GM23248 (cell line): Measurements from ENCODE around the gene KIAA1191. TPM values are rescaled to one million over a fixed set of nuclear protein-coding genes. Genes with fewer than 3 reads are reported as not detected.

Experiments
- DNase-seq: peaks from one replicate; pipeline ENCODE4 v3.0.0-alpha.2; 2015
- H2AFZ ChIP-seq: fragments of 200-600 bp; sonication (generic); 2 replicates; pipeline ENCODE4 v1.6.1; 2016; ENCODE audit warnings: antibody characterized with exemption
- H3F3A ChIP-seq: fragments of 200-600 bp; sonication (generic); 2 replicates; pipeline ENCODE4 v1.6.1; 2016; ENCODE audit warnings: mild to moderate bottlenecking, antibody characterized with exemption, mixed run types; ENCODE audit not compliant: insufficient read depth
- H3K27ac ChIP-seq: fragments of 200-600 bp; sonication (generic); 2 replicates; pipeline ENCODE4 v1.5.1; 2016; ENCODE audit warnings: mild to moderate bottlenecking
- H3K27me3 ChIP-seq: fragments of 200-600 bp; sonication (generic); replicated peaks from 2 replicates; pipeline ENCODE4 v1.6.1; 2016; ENCODE audit warnings: mild to moderate bottlenecking; ENCODE audit not compliant: insufficient read depth
- H3K36me3 ChIP-seq: fragments of 200-600 bp; sonication (generic); 2 replicates; pipeline ENCODE4 v1.6.1; 2016; ENCODE audit warnings: low read depth, mild to moderate bottlenecking
- H3K4me1 ChIP-seq: fragments of 200-600 bp; sonication (generic); 2 replicates; pipeline ENCODE4 v1.6.1; 2016; ENCODE audit warnings: mild to moderate bottlenecking; ENCODE audit not compliant: insufficient read depth
- H3K4me2 ChIP-seq: fragments of 200-600 bp; sonication (generic); one replicate; pipeline ENCODE4 v1.6.1; 2016; ENCODE audit warnings: mild to moderate bottlenecking; ENCODE audit not compliant: unreplicated experiment
- H3K4me3 ChIP-seq: fragments of 200-600 bp; sonication (generic); 2 replicates; pipeline ENCODE4 v1.5.1; 2016; ENCODE audit warnings: mild to moderate bottlenecking
- H3K79me2 ChIP-seq: fragments of 200-600 bp; sonication (generic); 2 replicates; pipeline ENCODE4 v1.6.1; 2016; ENCODE audit warnings: mild to moderate bottlenecking; ENCODE audit not compliant: insufficient read depth
- H3K9ac ChIP-seq: fragments of 200-600 bp; sonication (generic); 2 replicates; pipeline ENCODE4 v1.6.1; 2016; ENCODE audit warnings: mild to moderate bottlenecking
- H3K9me2 ChIP-seq: fragments of 200-600 bp; sonication (generic); 2 replicates; pipeline ENCODE4 v1.6.1; 2016; ENCODE audit warnings: mixed run types, mild to moderate bottlenecking, moderate library complexity; ENCODE audit not compliant: insufficient read depth
- H3K9me3 ChIP-seq: fragments of 200-600 bp; sonication (generic); one replicate; pipeline ENCODE4 v1.6.1; 2017; ENCODE audit warnings: low read depth
- H4K20me1 ChIP-seq: fragments of 200-600 bp; sonication (generic); 2 replicates; pipeline ENCODE4 v1.6.0; 2016; ENCODE audit not compliant: insufficient read depth
- EZH2 ChIP-seq: fragments of 200-600 bp; sonication (generic); IDR thresholded peaks from 2 replicates; pipeline ENCODE4 v1.6.1; 2018; ENCODE audit warnings: antibody characterized with exemption, mild to moderate bottlenecking; ENCODE audit not compliant: insufficient read depth, poor library complexity, severe bottlenecking
- EZH2phosphoT487 ChIP-seq: fragments of 200-600 bp; sonication (generic); IDR thresholded peaks from 2 replicates; pipeline ENCODE4 v1.6.1; 2018; ENCODE audit warnings: antibody characterized with exemption, moderate library complexity, mild to moderate bottlenecking, low read depth; ENCODE audit not compliant: insufficient read depth
- WGBS, 2 experiments: methylation state at CpG; one replicate each; pipeline ENCODE4 v1.1.6; 2015 to 2017; ENCODE audit warnings: low lambda C conversion rate in 2 of 2, low coverage in 1 of 2; ENCODE audit errors: missing lambda C conversion rate in 2 of 2; 5-methylcytosine and 5-hydroxymethylcytosine counted together
- in situ Hi-C: fragments of 300-500 bp; cut with MboI; formaldehyde crosslinking; loops from 2 replicates; pipeline ENCODE4 v1.15.0; 2020
- polyA plus RNA-seq: library from polyadenylated mRNA; unstranded; fragments of >200 nt; fragmentation: Nextera tagmentation; extraction: Ambion mirVana; gene quantifications from 2 replicates; pipeline ENCODE4 v1.2.1, GENCODE V29; 2016
- total RNA-seq: library from RNA; depleted of rRNA; stranded (reverse); fragments of >200 nt; shearing (Covaris generic); gene quantifications from 2 replicates; pipeline ENCODE4 v1.2.3, GENCODE V29; 2014

KIAA1191 gene
- total and polyA plus RNA-seq, 2 experiments from 2014 or later = 110 to 114 TPM

- H3K9me2 ChIP-seq = no peaks in the 10 kb centered on the region
- H2AFZ ChIP-seq = no peak overlapping the region
- peaks cover 13% of the 10 kb centered on the region for H3F3A ChIP-seq
- peaks cover 35% of the 10 kb centered on the region for H3K79me2 ChIP-seq
- no peaks in the 10 kb centered on the region for H3K9me3 ChIP-seq
- no peak overlapping the region for H3K27ac ChIP-seq
- in situ Hi-C loops = no loop called here
- no peak overlapping the region for H3K9ac ChIP-seq
- H3K4me2 ChIP-seq = no peak overlapping the region
- 94 to 97% methylated on average over 4 of the region's 4 CpGs for WGBS, 2 experiments
- H3K27me3 ChIP-seq = no peaks in the 10 kb centered on the region
- no peak for DNase-seq
- H4K20me1 ChIP-seq = no peaks in the 10 kb centered on the region
- 0 out of 2 replicates have a peak, but pooled peaks cover 3% of the 10 kb centered on the region for H3K36me3 ChIP-seq
- TF ChIP-seq EZH2phosphoT487 = no peak
- no peak for TF ChIP-seq EZH2
- no peak overlapping the region for H3K4me3 ChIP-seq
- H3K4me1 ChIP-seq = peaks cover 14% of the 10 kb centered on the region; the same call in 1 of the 2 replicates
Measured at GRCh38 chr5:176391479-176391878, 29.9 kb upstream of the KIAA1191 start.

GRCh38 chr5:176389135-176390123 lies 27.9 kb upstream of the KIAA1191 start:
- Histone ChIP-seq H3K9me2 (no peaks in the 10 kb centered on the region), H4K20me1 (no peaks in the 10 kb centered on the region), H3K36me3 (peaks cover 13% of the 10 kb centered on the region; the same call in 1 of the 2 replicates), H3K9me3 (no peaks in the 10 kb centered on the region), H3K4me3 (peak overlapping the region; percentile 100), H3K9ac (peak overlapping the region; percentile 96), H3F3A (peaks cover 13% of the 10 kb centered on the region), H3K27ac (peak overlapping the region; percentile 93), H3K27me3 (no peaks in the 10 kb centered on the region), H2AFZ (peak overlapping the region; percentile 99), H3K4me1 (peaks cover 20% of the 10 kb centered on the region; the same call in 1 of the 2 replicates), H3K4me2 (peak overlapping the region; percentile 90), H3K79me2 (peaks cover 54% of the 10 kb centered on the region)
- 30% methylated on average over 39 to 41 of the region's 41 CpGs for WGBS, 2 experiments
- in situ Hi-C loops = no loop called here
- TF ChIP-seq EZH2phosphoT487 (no peak), EZH2 (no peak)
- no peak for DNase-seq

- Histone ChIP-seq H3K9ac (peak within 1 kb of the TSS; percentile 96), H3K27ac (peak within 1 kb of the TSS; percentile 93), H3K4me2 (peak within 1 kb of the TSS; percentile 95), H3K27me3 (no peaks in the 10 kb centered on the region), H2AFZ (peak within 1 kb of the TSS; percentile 99), H4K20me1 (no peaks in the 10 kb centered on the region), H3K9me3 (no peaks in the 10 kb centered on the region), H3K4me3 (peak within 1 kb of the TSS; percentile 100), H3K4me1 (peaks cover 20% of the 10 kb centered on the region; the same call in 1 of the 2 replicates), H3K36me3 (peaks cover 18% of the 10 kb centered on the region; the same call in 1 of the 2 replicates), H3K79me2 (peaks cover 61% of the 10 kb centered on the region), H3K9me2 (no peaks in the 10 kb centered on the region), H3F3A (peaks cover 13% of the 10 kb centered on the region)
- peak; percentile 100 for DNase-seq
- in situ Hi-C loops = no loop called here
- TF ChIP-seq EZH2 (no peak), EZH2phosphoT487 (no peak)
- 1 to 2% methylated on average over 44 to 47 of the region's 47 CpGs for WGBS, 2 experiments
Measured at GRCh38 chr5:176388444-176389134, 27.0 kb upstream of the KIAA1191 start, which contains the start of the genes HIGD2A and NOP16. TSS of gene HIGD2A (plus strand) at chr5:176388751. CDS start at chr5:176388820, 69 bp downstream. TSS of gene NOP16 (minus strand) at chr5:176388598. CDS start at chr5:176388539, 59 bp downstream.

GRCh38 chr5:176388003-176388443 lies 26.5 kb upstream of the KIAA1191 start:
- DNase-seq = peak; percentile 60
- Histone ChIP-seq H3K79me2 (peaks cover 61% of the 10 kb centered on the region), H3K9ac (peak overlapping the region; percentile 96), H3K4me2 (peak overlapping the region; percentile 94), H3K27me3 (no peaks in the 10 kb centered on the region), H3F3A (peaks cover 13% of the 10 kb centered on the region), H3K4me3 (peak overlapping the region; percentile 100), H3K9me3 (no peaks in the 10 kb centered on the region), H2AFZ (peak overlapping the region; percentile 99), H3K27ac (peak overlapping the region; percentile 93), H3K36me3 (peaks cover 18% of the 10 kb centered on the region; the same call in 1 of the 2 replicates), H3K4me1 (peaks cover 20% of the 10 kb centered on the region; the same call in 1 of the 2 replicates), H3K9me2 (no peaks in the 10 kb centered on the region), H4K20me1 (no peaks in the 10 kb centered on the region)
- in situ Hi-C loops = no loop called here
- WGBS, 2 experiments = 1 to 2% methylated on average over 21 to 27 of the region's 29 CpGs
- TF ChIP-seq EZH2 = no peak
- TF ChIP-seq EZH2phosphoT487 = no peak
